Measurements from ENCODE around the gene TOPORS.

DNA sequence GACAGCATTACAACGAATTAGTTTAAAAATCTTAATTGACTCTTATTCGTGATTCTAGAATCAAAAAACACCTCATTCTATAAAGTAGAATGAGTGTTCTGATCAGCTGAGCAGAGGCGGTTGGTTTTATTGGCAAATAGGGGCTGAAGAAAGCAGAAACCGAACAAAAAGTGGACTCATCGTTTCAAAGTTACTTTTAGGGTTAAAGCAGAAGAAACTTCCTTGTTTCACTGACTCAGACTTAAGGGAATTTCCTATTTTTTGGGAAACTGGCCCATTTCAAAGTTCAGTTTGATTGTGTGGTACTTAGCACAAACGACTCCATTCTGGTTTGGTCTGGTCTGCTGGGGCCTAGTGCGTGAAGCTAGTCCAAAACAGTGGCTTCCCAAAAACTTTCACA, 21.4 kb upstream of the TOPORS start:
- TF ChIP-seq, protein P1, sequence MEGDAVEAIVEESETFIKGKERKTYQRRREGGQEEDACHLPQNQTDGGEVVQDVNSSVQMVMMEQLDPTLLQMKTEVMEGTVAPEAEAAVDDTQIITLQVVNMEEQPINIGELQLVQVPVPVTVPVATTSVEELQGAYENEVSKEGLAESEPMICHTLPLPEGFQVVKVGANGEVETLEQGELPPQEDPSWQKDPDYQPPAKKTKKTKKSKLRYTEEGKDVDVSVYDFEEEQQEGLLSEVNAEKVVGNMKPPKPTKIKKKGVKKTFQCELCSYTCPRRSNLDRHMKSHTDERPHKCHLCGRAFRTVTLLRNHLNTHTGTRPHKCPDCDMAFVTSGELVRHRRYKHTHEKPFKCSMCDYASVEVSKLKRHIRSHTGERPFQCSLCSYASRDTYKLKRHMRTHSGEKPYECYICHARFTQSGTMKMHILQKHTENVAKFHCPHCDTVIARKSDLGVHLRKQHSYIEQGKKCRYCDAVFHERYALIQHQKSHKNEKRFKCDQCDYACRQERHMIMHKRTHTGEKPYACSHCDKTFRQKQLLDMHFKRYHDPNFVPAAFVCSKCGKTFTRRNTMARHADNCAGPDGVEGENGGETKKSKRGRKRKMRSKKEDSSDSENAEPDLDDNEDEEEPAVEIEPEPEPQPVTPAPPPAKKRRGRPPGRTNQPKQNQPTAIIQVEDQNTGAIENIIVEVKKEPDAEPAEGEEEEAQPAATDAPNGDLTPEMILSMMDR (IDR thresholded peaks at IDR 0.05; ENCODE audit: insufficient read depth, low read length, poor library complexity, severe bottlenecking), result no peak
- no peak for TF ChIP-seq EZH2phosphoT487 (conservative IDR thresholded peaks at IDR 0.05; ENCODE audit: low read length)
